Neural progenitor cell (in vitro differentiated cells): ENCODE measurements around the gene TMEM179.

Experiments
- CTCF ChIP-seq: fragments of 200-600 bp; sonication (generic); IDR thresholded peaks from 2 replicates; pipeline ENCODE4 v1.5.1; 2017; ENCODE audit warnings: antibody characterized with exemption, mild to moderate bottlenecking
- EZH2 ChIP-seq: fragments of 200-600 bp; sonication (generic); IDR thresholded peaks from 2 replicates; pipeline ENCODE4 v1.6.1; 2017; ENCODE audit warnings: antibody characterized with exemption, mild to moderate bottlenecking, moderate library complexity

DNA sequence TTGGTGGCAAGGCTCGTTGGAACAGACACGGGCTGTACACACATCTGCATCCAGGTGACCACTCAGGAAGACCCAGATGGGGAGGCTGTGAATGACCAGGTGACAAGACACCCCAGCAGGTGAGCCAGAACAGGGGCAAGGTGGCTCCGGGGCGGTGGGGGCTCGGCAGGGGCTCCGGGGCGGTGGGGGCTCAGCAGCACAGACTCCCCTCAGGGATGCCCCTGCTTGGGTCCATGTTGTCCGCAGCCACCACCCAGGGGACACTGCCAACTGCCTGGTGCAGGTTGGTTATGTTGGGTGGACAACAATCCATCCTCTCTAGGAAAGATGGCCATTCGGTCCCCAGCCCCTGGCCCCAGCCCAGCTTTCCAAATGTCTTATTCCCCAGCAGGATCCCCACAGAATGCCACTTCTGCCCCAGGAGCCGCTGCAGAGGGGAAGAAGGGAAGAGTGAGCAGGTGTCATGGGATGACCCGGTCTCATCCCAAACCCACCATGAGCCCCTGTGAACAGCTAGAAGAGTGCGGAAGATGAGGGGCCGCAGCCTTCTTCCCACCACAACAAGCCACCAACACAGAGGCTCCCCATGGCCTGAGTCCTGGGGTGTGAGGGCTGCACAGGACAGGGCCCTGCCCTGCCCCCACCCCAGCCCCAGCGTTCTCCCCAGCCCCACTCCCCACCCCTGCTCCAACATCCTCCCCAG lies 56.4 kb downstream of the TMEM179 start:
- no peak for TF ChIP-seq CTCF
- no peak for TF ChIP-seq EZH2
